GM12891 (cell line): ENCODE data around the gene NUBP2.

Experiments
- DNase-seq: peaks from one replicate; pipeline ENCODE4 v3.0.0; 2011; ENCODE audit warnings: low spot score; ENCODE audit not compliant: insufficient read length
- FAIRE-seq: peaks from 2 replicates; lab custom pipeline; 2011; peaks lifted over from hg19 to GRCh38; lab: Jason Lieb, UNC
- PAX5 ChIP-seq: IDR thresholded peaks from 2 replicates; pipeline ENCODE4 v1.6.1; 2011; ENCODE audit warnings: low read length, moderate library complexity, mild to moderate bottlenecking; ENCODE audit not compliant: insufficient read depth, severe bottlenecking
- POLR2A ChIP-seq: IDR thresholded peaks from 2 replicates; pipeline ENCODE4 v1.6.1; 2011; ENCODE audit warnings: low read depth, low read length, control low read depth
- POLR2AphosphoS5 ChIP-seq: IDR thresholded peaks from 2 replicates; pipeline ENCODE4 v1.6.1; 2011; ENCODE audit warnings: low read depth, low read length, control low read depth
- POU2F2 ChIP-seq: IDR thresholded peaks from 2 replicates; pipeline ENCODE4 v1.6.1; 2011; ENCODE audit warnings: low read depth, mild to moderate bottlenecking, control low read depth, low read length, moderate library complexity
- SPI1 ChIP-seq: IDR thresholded peaks from 2 replicates; pipeline ENCODE4 v1.6.1; 2011; ENCODE audit warnings: low read depth, low read length, control low read depth
- TAF1 ChIP-seq: IDR thresholded peaks from 2 replicates; pipeline ENCODE4 v1.6.1; 2011; ENCODE audit warnings: low read depth, low read length, control low read depth

Gene NUBP2

GRCh38 chr16:1828645-1829410 is 46.1 kb downstream of the NUBP2 start:
- no peak for FAIRE-seq
- DNase-seq = no peak
- TF ChIP-seq SPI1 = no peak
- TF ChIP-seq POLR2A = no peak
- no peak for TF ChIP-seq PAX5
- TF ChIP-seq POLR2AphosphoS5 = no peak
- no peak for TF ChIP-seq TAF1
- no peak for TF ChIP-seq POU2F2

GRCh38 chr16:1830213-1830612 is 47.5 kb downstream of the NUBP2 start:
- no peak for FAIRE-seq

GRCh38 chr16:1831186-1832075 is 48.7 kb downstream of the NUBP2 start:
- FAIRE-seq (no peak), DNase-seq (no peak)
- TF ChIP-seq SPI1 = no peak
- no peak for TF ChIP-seq POU2F2

More at GRCh38 chr16:1830213-1830612, 47.5 kb downstream of the NUBP2 start:
- no peak for DNase-seq
- TF ChIP-seq POU2F2 (no peak), POLR2AphosphoS5 (no peak), SPI1 (no peak), TAF1 (no peak), PAX5 (no peak), POLR2A (no peak)

GRCh38 chr16:1832838-1833454 is 50.2 kb downstream of the NUBP2 start:
- TF ChIP-seq POU2F2 (no peak), SPI1 (no peak), TAF1 (no peak), POLR2A (no peak), POLR2AphosphoS5 (no peak), PAX5 (no peak)
- FAIRE-seq = no peak
- DNase-seq = no peak

- DNase-seq (no peak), FAIRE-seq (no peak)
- TF ChIP-seq SPI1 = no peak
- no peak for TF ChIP-seq TAF1
- no peak for TF ChIP-seq POU2F2
- no peak for TF ChIP-seq POLR2AphosphoS5
- no peak for TF ChIP-seq PAX5
- no peak for TF ChIP-seq POLR2A
Measured at GRCh38 chr16:1834096-1834495, 51.3 kb downstream of the NUBP2 start.
